ENCODE data around the gene SYP.

The SYP gene

DNA sequence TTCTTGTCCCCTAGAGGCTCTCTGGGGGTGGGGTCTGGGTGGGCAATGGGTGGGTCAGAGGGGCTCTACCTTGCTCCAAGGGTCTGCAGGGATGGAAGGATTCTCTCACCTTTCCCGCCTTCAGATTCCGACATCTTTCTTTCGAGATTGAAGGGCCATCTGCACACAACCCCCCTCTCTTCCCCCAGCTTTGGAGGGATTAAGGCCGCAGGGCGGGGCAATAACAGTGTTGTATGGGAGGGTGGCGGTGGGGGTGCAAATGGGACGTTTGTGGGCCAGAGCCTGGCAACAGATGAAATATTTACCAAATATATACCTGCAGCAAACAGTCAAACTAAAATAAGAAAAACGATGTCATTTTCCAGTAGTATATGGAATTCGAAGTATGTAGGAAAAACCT lies 33.2 kb upstream of the SYP start, which contains the start of gene CACNA1F:
Gene CACNA1F (minus strand): TSS at position 165 of the 400 bp plus-strand sequence. CDS start 31 bp downstream, at position 134.
- TF ChIP-seq, protein P1, sequence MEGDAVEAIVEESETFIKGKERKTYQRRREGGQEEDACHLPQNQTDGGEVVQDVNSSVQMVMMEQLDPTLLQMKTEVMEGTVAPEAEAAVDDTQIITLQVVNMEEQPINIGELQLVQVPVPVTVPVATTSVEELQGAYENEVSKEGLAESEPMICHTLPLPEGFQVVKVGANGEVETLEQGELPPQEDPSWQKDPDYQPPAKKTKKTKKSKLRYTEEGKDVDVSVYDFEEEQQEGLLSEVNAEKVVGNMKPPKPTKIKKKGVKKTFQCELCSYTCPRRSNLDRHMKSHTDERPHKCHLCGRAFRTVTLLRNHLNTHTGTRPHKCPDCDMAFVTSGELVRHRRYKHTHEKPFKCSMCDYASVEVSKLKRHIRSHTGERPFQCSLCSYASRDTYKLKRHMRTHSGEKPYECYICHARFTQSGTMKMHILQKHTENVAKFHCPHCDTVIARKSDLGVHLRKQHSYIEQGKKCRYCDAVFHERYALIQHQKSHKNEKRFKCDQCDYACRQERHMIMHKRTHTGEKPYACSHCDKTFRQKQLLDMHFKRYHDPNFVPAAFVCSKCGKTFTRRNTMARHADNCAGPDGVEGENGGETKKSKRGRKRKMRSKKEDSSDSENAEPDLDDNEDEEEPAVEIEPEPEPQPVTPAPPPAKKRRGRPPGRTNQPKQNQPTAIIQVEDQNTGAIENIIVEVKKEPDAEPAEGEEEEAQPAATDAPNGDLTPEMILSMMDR (IDR thresholded peaks at IDR 0.05; ENCODE audit: insufficient read depth, low read length, poor library complexity, severe bottlenecking) = no peak
- TF ChIP-seq EZH2phosphoT487 (conservative IDR thresholded peaks at IDR 0.05; ENCODE audit: low read length) = no peak
- no peak within 1 kb of the TSS for H2AFZ ChIP-seq (ENCODE audit: low read depth, low read length, severe bottlenecking)
- no peak within 1 kb of the TSS for H3K4me2 ChIP-seq (ENCODE audit: low read depth, low read length, poor library complexity, severe bottlenecking)
- no peaks in the 10 kb centered on the region for H3K9me3 ChIP-seq (ENCODE audit: insufficient read depth, low read length)
- no peak within 1 kb of the TSS for H3K27ac ChIP-seq (ENCODE audit: low read depth, low read length)
- no peaks in the 10 kb centered on the region for H4K20me1 ChIP-seq (ENCODE audit: low read depth, low read length)
- H3K36me3 ChIP-seq (ENCODE audit: low read length) = no peaks in the 10 kb centered on the region
- no peaks in the 10 kb centered on the region for H3K79me2 ChIP-seq (ENCODE audit: insufficient read depth, low read length)
- H3K27me3 ChIP-seq (ENCODE audit: low read length) = no peaks in the 10 kb centered on the region
- no peak within 1 kb of the TSS for H3K4me3 ChIP-seq (ENCODE audit: insufficient read depth, low read length, poor library complexity, severe bottlenecking)
- no peaks in the 10 kb centered on the region for H3K9me2 ChIP-seq (replicated peaks; ENCODE audit: insufficient read depth, low read length)
- H3F3A ChIP-seq (ENCODE audit: insufficient read depth) = no peaks in the 10 kb centered on the region
- no peak within 1 kb of the TSS for H3K9ac ChIP-seq (ENCODE audit: low read length)

DNA sequence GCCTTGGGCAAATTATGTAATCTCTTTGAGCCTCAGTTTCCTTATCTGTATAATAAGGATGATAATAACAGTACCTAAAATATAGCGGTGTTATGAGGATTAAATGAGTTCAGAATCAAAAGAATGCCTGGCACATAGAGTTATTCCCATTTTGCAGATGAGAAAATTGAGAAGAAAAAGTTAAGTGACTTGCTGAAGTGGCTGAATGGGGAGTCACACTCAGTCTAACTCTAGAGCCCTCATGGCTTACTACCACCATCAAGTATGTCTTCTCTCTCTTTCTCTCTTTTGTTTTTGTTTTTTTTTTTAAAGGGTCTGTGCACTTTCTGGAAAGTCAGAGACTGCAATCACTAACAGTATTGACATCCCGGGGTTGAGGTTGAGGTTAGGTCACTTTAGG lies 32.5 kb upstream of the SYP start:
- no peaks in the 10 kb centered on the region for H4K20me1 ChIP-seq (ENCODE audit: low read depth, low read length)
- no peaks in the 10 kb centered on the region for H3K9me3 ChIP-seq (ENCODE audit: insufficient read depth, low read length)
- H3K27me3 ChIP-seq (ENCODE audit: low read length) = no peaks in the 10 kb centered on the region
- no peaks in the 10 kb centered on the region for H3K36me3 ChIP-seq (ENCODE audit: low read length)
- no peak overlapping the region for H2AFZ ChIP-seq (ENCODE audit: low read depth, low read length, severe bottlenecking)
- no peaks in the 10 kb centered on the region for H3K9me2 ChIP-seq (replicated peaks; ENCODE audit: insufficient read depth, low read length)
- no peaks in the 10 kb centered on the region for H3F3A ChIP-seq (ENCODE audit: insufficient read depth)
- TF ChIP-seq, protein P1 (IDR thresholded peaks at IDR 0.05; ENCODE audit: insufficient read depth, low read length, poor library complexity, severe bottlenecking) = no peak
- TF ChIP-seq EZH2phosphoT487 (conservative IDR thresholded peaks at IDR 0.05; ENCODE audit: low read length) = no peak
- H3K79me2 ChIP-seq (ENCODE audit: insufficient read depth, low read length) = no peaks in the 10 kb centered on the region
- no peak overlapping the region for H3K4me3 ChIP-seq (ENCODE audit: insufficient read depth, low read length, poor library complexity, severe bottlenecking)
- H3K27ac ChIP-seq (ENCODE audit: low read depth, low read length) = no peak overlapping the region
- H3K9ac ChIP-seq (ENCODE audit: low read length) = no peak overlapping the region
- no peak overlapping the region for H3K4me2 ChIP-seq (ENCODE audit: low read depth, low read length, poor library complexity, severe bottlenecking)

DNA sequence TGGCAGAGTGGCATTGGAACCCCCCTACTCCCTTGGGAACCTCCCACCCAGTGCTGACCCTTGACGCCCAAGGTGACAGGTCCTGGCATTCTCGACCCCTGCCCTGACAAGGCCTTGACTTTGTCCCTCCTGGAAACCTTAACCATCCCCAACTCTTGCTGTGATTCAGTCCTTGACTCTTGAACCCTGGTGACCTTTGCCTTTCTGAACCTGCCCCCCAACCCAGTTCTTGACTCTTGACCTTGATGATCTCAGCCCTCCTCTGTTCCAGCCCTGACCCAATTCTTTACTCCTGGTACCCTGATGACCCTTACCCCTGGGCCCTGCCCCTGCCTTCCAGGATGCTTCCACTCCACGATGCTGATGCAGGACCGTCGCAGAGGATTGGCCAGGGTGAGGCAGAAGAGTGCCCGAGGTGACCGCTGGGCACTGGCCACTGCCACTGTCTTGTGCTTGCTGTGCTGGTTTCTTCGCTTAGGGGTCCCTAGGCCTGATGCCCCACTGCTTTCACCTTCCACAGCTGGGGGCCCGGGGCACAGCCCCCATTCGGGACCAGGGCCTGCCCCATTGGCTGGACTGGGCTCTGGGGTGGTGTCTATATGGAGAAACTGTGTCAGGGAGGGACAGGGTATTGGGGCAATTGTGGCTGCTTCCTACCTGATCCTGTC lies 31.5 kb upstream of the SYP start:
- H3K9ac ChIP-seq (ENCODE audit: low read length) = no peak overlapping the region
- H3K9me2 ChIP-seq (replicated peaks; ENCODE audit: insufficient read depth, low read length) = no peaks in the 10 kb centered on the region
- H3K79me2 ChIP-seq (ENCODE audit: insufficient read depth, low read length) = no peaks in the 10 kb centered on the region
- H2AFZ ChIP-seq (ENCODE audit: low read depth, low read length, severe bottlenecking) = no peak overlapping the region
- H3K27ac ChIP-seq (ENCODE audit: low read depth, low read length) = no peak overlapping the region
- H3F3A ChIP-seq (ENCODE audit: insufficient read depth) = no peaks in the 10 kb centered on the region
- no peak overlapping the region for H3K4me3 ChIP-seq (ENCODE audit: insufficient read depth, low read length, poor library complexity, severe bottlenecking)
- H3K9me3 ChIP-seq (ENCODE audit: insufficient read depth, low read length) = no peaks in the 10 kb centered on the region
- H3K36me3 ChIP-seq (ENCODE audit: low read length) = no peaks in the 10 kb centered on the region
- H4K20me1 ChIP-seq (ENCODE audit: low read depth, low read length) = no peaks in the 10 kb centered on the region
- TF ChIP-seq, protein P1 (IDR thresholded peaks at IDR 0.05; ENCODE audit: insufficient read depth, low read length, poor library complexity, severe bottlenecking) = no peak
- H3K27me3 ChIP-seq (ENCODE audit: low read length) = no peaks in the 10 kb centered on the region
- no peak overlapping the region for H3K4me2 ChIP-seq (ENCODE audit: low read depth, low read length, poor library complexity, severe bottlenecking)

Data from SU-DHL-6 (cell line).